GM12878 (cell line): ENCODE results near the gene LAIR1. TPM values are rescaled to one million over a fixed set of nuclear protein-coding genes. Genes with fewer than 3 reads are reported as not detected.

Experiments
- ATAC-seq: fragments of 200-7000 bp; cut with Tn5 transposase; 3 replicates; pipeline ENCODE4 v1.9.1; 2020; ENCODE audit warnings: mild to moderate bottlenecking, moderate library complexity
- BruUV-seq: library from RNA; stranded (reverse); fragments of 400-500 nt; replicated peaks from 2 replicates; lab custom pipeline; 2021; lab: Mats Ljungman, UMichigan
- CTCF ChIA-PET: fragments of 300-600 bp; sonication (Branson Sonifier 250); formaldehyde crosslinking; extraction: SDS; loops from one replicate; lab custom pipeline; 2021; ENCODE audit warnings: inconsistent platforms; lab: Yijun Ruan, JAX
- POLR2A ChIA-PET: fragments of 350-600 bp; formaldehyde crosslinking; extraction: SDS; loops from one replicate; lab custom pipeline; 2021; ENCODE audit warnings: inconsistent platforms; lab: Charles Lee
- RAD21 ChIA-PET: fragments of 300-600 bp; sonication (Branson Sonifier 250); formaldehyde crosslinking; loops from one replicate; lab custom pipeline; 2023; ENCODE audit warnings: antibody characterized with exemption; ENCODE audit not compliant: unreplicated experiment; lab: Charles Lee
- SMC1A ChIA-PET: fragments of 300-600 bp; sonication (Branson Sonifier 250); formaldehyde crosslinking; loops from one replicate; lab custom pipeline; 2023; ENCODE audit not compliant: unreplicated experiment, uncharacterized antibody; lab: Charles Lee
- DNase-seq: peaks from one replicate; pipeline ENCODE4 v3.0.0-alpha.2; 2011; ENCODE audit warnings: low read depth, low spot score
- FAIRE-seq: peaks from 3 replicates; lab custom pipeline; 2011; peaks lifted over from hg19 to GRCh38; lab: Jason Lieb, UNC
- H2AFZ ChIP-seq: 2 replicates; pipeline ENCODE4 v1.6.0; 2011; ENCODE audit warnings: low read depth, low read length, control low read depth; ENCODE audit not compliant: control insufficient read depth
- H3K27ac ChIP-seq: 2 replicates; pipeline ENCODE4 v1.5.1; 2011; ENCODE audit warnings: control low read depth; ENCODE audit not compliant: control insufficient read depth, insufficient read depth
- H3K27me3 ChIP-seq, 2 experiments: replicated peaks in 1 of 2; 2 replicates each; pipeline versions ENCODE4 v1.6.0 to v1.6.1; 2011; ENCODE audit warnings: low read length in 1 of 2; ENCODE audit not compliant: control insufficient read depth in 2 of 2, insufficient read depth in 2 of 2
- H3K36me3 ChIP-seq, 2 experiments: 2 replicates each; pipeline ENCODE4 v1.5.1; 2011; ENCODE audit warnings: low read length in 1 of 2; ENCODE audit not compliant: control insufficient read depth in 2 of 2, insufficient read depth in 2 of 2
- H3K4me1 ChIP-seq: 2 replicates; pipeline ENCODE4 v1.6.1; 2011; ENCODE audit warnings: mild to moderate bottlenecking, low read length, moderate library complexity, mixed read lengths; ENCODE audit not compliant: control insufficient read depth, insufficient read depth
- H3K4me2 ChIP-seq: 2 replicates; pipeline ENCODE4 v1.6.0; 2011; ENCODE audit warnings: control low read depth; ENCODE audit not compliant: control insufficient read depth, insufficient read depth
- H3K4me3 ChIP-seq: fragments of 200-600 bp; sonication (generic); 2 replicates; pipeline ENCODE4 v1.5.1; 2016
- H3K79me2 ChIP-seq: 2 replicates; pipeline ENCODE4 v1.6.0; 2011; ENCODE audit warnings: low read length; ENCODE audit not compliant: control insufficient read depth, insufficient read depth
- H3K9ac ChIP-seq: 2 replicates; pipeline ENCODE4 v1.8.0; 2011; ENCODE audit warnings: low read length, control low read depth, mixed read lengths; ENCODE audit not compliant: control insufficient read depth, insufficient read depth
- H3K9me3 ChIP-seq: replicated peaks from 3 replicates; pipeline ENCODE4 v1.5.1; 2011; ENCODE audit warnings: mild to moderate bottlenecking, low read length; ENCODE audit not compliant: control insufficient read depth, insufficient read depth
- H4K20me1 ChIP-seq: 2 replicates; pipeline ENCODE4 v1.6.0; 2011; ENCODE audit not compliant: control insufficient read depth, insufficient read depth
- EGR1 ChIP-seq, 2 experiments: IDR thresholded peaks; 1 replicate in 1 of 2; 2 replicates in 1 of 2; pipeline ENCODE4 v1.6.1; 2011 to 2012; ENCODE audit warnings: low read depth in 2 of 2, low read length in 2 of 2, borderline replicate concordance in 1 of 2, mild to moderate bottlenecking in 1 of 2, moderate library complexity in 1 of 2
- ESRRA ChIP-seq: IDR thresholded peaks from 2 replicates; pipeline ENCODE4 v1.6.1; 2012; ENCODE audit warnings: mild to moderate bottlenecking, low read length, improper control_type of control experiment
- POLR2A ChIP-seq: IDR thresholded peaks from 2 replicates; pipeline ENCODE4 v1.6.1; 2011; ENCODE audit warnings: low read depth, mild to moderate bottlenecking, low read length
- RFX5 ChIP-seq: IDR thresholded peaks from 2 replicates; pipeline ENCODE4 v1.6.1; 2011; ENCODE audit warnings: low read depth, low read length, improper control_type of control experiment
- SMAD1 ChIP-seq: fragments of 450-650 bp; IDR thresholded peaks from 2 replicates; pipeline ENCODE4 v1.6.1; 2018; ENCODE audit warnings: mild to moderate bottlenecking, low read depth; ENCODE audit not compliant: partially characterized antibody
- SMAD5 ChIP-seq: IDR thresholded peaks from 2 replicates; pipeline ENCODE4 v1.6.1; 2016; ENCODE audit warnings: antibody characterized with exemption, low read depth
- SMC3 ChIP-seq: IDR thresholded peaks from 2 replicates; pipeline ENCODE4 v1.6.1; 2011; ENCODE audit warnings: low read length, improper control_type of control experiment, borderline replicate concordance
- SRF ChIP-seq, 2 experiments: IDR thresholded peaks; 2 replicates each; pipeline ENCODE4 v1.6.1; 2011; ENCODE audit warnings: low read depth in 2 of 2, low read length in 2 of 2, mild to moderate bottlenecking in 1 of 2, moderate library complexity in 1 of 2
- TCF7 ChIP-seq: IDR thresholded peaks from 2 replicates; pipeline ENCODE4 v1.6.1; 2014; ENCODE audit warnings: antibody characterized with exemption, borderline replicate concordance
- WGBS: methylation state at CpG from one replicate; pipeline ENCODE4 v1.1.6; 2016; ENCODE audit warnings: low lambda C conversion rate; ENCODE audit not compliant: insufficient replicate concordance, insufficient coverage; ENCODE audit errors: missing lambda C conversion rate; 5-methylcytosine and 5-hydroxymethylcytosine counted together
- in situ Hi-C: fragments of 300-500 bp; cut with MboI; formaldehyde crosslinking; loops from 9 replicates; pipeline ENCODE4 v1.14.3; 2018; ENCODE audit warnings: mixed read lengths
- intact Hi-C: fragments of 100-400 bp; cut with micrococcal nuclease; formaldehyde crosslinking; loops from one replicate; pipeline ENCODE4 v1.14.2; 2022; ENCODE audit not compliant: unreplicated experiment
- polyA plus RNA-seq, 11 experiments: library from polyadenylated mRNA; depleted of rRNA in 4 of 11; unstranded in 6 of 11; stranded (reverse) in 5 of 11; fragments of >200 nt; fragmentation: Nextera tagmentation in 4 of 11; fragmentation: Illumina TruSeq in 1 of 11; extraction: Ambion mirVana in 4 of 11; extraction: Trizol in 1 of 11; gene quantifications; 1 replicate in 1 of 11; 2 replicates in 10 of 11; pipeline versions ENCODE4 v1.2.1 to v1.2.3, GENCODE V29; 2011 to 2016; ENCODE audit warnings: inconsistent platforms in 2 of 11, missing spikeins in 2 of 11, low read depth in 1 of 11
- total RNA-seq, 4 experiments: library from RNA; depleted of rRNA in 3 of 4; stranded (reverse); fragments of >200 nt in 3 of 4; fragmentation: Illumina TruSeq in 1 of 4; extraction: Trizol in 1 of 4; gene quantifications; 2 replicates each; pipeline versions ENCODE4 v1.2.1 to v1.2.3, GENCODE V29; 2013 to 2021
- TF ChIP-seq, protein P1 (sequence below): fragments of 450-650 bp; IDR thresholded peaks from 2 replicates; pipeline ENCODE4 v1.6.1; 2017; ENCODE audit warnings: mild to moderate bottlenecking

The LAIR1 gene
- total and polyA plus RNA-seq, 10 of the 15 experiments (the other 5 are each of a cell fraction or from before 2014, with no cell fraction given) = 8.6 to 58.2 (median 35.3) TPM

GRCh38 chr19:54315956-54316355, 48.8 kb downstream of the LAIR1 start:
- in situ Hi-C loops = no loop called here
- Histone ChIP-seq H3K4me1 (no peaks in the 10 kb centered on the region), H3K9ac (no peak overlapping the region), H3K79me2 (no peaks in the 10 kb centered on the region), H3K27ac (no peak overlapping the region), H4K20me1 (no peaks in the 10 kb centered on the region), H3K27me3 (no peaks in the 10 kb centered on the region), H3K4me2 (no peak overlapping the region), H3K36me3 (no peaks in the 10 kb centered on the region), H3K4me3 (no peak overlapping the region), H3K9me3 (no peaks in the 10 kb centered on the region), H2AFZ (no peak overlapping the region)
- no peak for DNase-seq
- CTCF ChIA-PET = interaction anchor here (0.6 to 1.1 kb wide), 4 partner anchors 9 to 89 kb away, joined by 3 to 4 read pairs (median 3); no protein-coding TSS in a partner anchor
- no peak for TF ChIP-seq TCF7
- TF ChIP-seq, protein P1, sequence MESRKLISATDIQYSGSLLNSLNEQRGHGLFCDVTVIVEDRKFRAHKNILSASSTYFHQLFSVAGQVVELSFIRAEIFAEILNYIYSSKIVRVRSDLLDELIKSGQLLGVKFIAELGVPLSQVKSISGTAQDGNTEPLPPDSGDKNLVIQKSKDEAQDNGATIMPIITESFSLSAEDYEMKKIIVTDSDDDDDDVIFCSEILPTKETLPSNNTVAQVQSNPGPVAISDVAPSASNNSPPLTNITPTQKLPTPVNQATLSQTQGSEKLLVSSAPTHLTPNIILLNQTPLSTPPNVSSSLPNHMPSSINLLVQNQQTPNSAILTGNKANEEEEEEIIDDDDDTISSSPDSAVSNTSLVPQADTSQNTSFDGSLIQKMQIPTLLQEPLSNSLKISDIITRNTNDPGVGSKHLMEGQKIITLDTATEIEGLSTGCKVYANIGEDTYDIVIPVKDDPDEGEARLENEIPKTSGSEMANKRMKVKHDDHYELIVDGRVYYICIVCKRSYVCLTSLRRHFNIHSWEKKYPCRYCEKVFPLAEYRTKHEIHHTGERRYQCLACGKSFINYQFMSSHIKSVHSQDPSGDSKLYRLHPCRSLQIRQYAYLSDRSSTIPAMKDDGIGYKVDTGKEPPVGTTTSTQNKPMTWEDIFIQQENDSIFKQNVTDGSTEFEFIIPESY = no peak
- no peak for TF ChIP-seq EGR1 (IDR thresholded peaks at IDR 0.05; ENCODE audit: borderline replicate concordance in 1 of 2, low read depth in 2 of 2, low read length in 2 of 2)
- no peak for TF ChIP-seq SMAD1
- no peak for TF ChIP-seq SRF (IDR thresholded peaks at IDR 0.05; ENCODE audit: low read depth in 2 of 2, low read length in 2 of 2)
- TF ChIP-seq SMAD5 = no peak
- TF ChIP-seq SMC3 = no peak
- no peak for TF ChIP-seq POLR2A
- TF ChIP-seq RFX5 = no peak
- no peak for TF ChIP-seq ESRRA
- RAD21 ChIA-PET = interaction anchor here (1.1 kb wide), 1 partner anchor 179 kb away, joined by 5 read pairs; the partner anchor contains the start of gene CNOT3
- BruUV-seq = no TSS peak
- intact Hi-C loops = no loop called here
- no peak for FAIRE-seq
- SMC1A ChIA-PET = no interaction called here
- POLR2A ChIA-PET = no interaction called here
- no peak for ATAC-seq
- WGBS = 39% methylated on average over 10 of the region's 10 CpGs
